ENCODE data around the gene ADI1.

The ADI1 gene, protein sequence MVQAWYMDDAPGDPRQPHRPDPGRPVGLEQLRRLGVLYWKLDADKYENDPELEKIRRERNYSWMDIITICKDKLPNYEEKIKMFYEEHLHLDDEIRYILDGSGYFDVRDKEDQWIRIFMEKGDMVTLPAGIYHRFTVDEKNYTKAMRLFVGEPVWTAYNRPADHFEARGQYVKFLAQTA

DNA sequence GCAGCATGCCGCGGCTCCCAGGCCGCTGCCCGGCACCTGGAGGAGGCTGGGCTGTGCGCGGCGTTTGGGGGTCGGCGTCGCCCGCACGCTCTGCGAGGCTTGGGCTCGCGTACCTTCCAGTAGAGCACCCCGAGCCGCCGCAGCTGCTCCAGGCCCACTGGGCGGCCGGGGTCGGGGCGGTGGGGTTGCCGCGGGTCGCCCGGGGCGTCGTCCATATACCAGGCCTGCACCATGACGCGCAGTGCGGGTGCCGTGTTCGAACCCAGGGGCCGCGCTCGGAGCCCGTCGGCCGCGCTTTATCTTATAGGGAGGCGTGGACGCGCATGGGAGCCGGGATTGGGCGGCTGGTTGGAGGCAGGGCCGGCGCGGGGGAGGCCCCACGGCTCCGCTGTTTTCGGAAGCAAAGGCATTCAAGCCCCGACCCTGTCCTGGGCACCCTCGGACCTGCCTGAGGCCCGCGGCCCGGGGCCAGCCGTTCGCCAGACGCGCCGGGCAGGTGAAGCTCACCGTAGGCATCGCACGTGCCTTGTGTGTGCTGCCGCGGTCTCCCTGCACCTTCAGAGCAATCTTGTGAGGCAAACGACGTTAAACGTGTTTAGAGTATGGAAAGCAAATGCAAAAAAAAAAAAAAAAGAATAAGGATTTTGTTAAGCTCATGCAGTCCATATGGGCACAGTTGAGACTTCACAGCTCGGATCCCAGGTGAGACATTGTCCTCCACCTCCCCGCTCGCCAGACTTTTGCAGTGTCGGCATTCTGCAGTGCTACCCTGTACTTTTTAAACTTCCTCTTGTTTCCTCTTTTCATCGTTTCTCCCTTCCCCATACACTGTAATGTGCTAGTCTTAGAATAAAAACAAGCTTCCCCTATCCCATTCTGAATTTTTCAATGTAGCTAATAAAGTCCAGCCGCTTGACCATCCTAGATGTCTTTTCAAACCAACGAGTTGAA is at the start of gene ADI1:
TSS of gene ADI1 (minus strand) at position 277 of the 951 bp plus-strand sequence. CDS start at position 233, 44 bp downstream.
- DNase-seq, result peak; percentile 88

GRCh38 chr2:3566806-3567205 is 47.5 kb upstream of the ADI1 start:
- DNase-seq, result no peak

DNA sequence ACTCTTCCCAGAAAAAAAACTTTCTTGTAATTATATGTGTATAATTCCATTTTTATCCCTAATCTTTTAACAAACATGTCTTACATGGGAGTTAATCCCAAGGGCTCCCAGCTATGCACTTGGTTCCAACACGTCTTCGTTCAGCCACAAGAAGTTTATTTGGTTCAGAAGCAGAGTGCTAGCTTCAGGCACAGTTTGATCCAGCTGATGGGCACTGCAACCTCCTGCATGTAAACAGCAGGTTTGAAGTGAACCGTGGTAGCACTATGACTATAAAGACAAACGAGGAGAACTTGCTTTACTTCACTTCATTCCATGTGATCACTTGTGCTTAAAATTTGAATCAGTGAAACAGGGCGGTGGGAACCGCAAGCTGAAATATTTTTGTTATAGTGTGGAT is 45.8 kb upstream of the ADI1 start:
- no peak for DNase-seq

DNA sequence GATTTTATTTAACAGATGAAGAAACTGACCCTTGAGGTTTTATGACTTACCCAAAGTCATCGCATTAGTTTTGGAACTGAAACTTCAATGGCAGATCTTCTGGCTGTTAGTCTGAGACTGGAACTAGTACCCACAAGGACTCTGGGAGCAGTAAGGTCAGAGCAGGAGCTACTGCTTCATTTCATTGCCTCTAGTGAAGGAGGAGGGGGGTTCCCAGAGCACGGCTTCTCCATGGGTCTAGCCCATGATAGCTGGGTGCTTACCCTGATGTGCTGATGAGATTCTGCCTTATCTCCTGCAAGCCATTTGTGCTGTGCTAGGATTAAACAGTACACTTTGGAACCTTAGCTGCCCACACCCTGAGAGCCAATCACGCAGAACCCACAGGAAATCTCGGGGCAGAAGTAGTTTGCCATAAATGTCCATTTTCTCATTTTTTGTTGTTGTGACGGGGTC is 44.2 kb upstream of the ADI1 start:
- no peak for DNase-seq

DNA sequence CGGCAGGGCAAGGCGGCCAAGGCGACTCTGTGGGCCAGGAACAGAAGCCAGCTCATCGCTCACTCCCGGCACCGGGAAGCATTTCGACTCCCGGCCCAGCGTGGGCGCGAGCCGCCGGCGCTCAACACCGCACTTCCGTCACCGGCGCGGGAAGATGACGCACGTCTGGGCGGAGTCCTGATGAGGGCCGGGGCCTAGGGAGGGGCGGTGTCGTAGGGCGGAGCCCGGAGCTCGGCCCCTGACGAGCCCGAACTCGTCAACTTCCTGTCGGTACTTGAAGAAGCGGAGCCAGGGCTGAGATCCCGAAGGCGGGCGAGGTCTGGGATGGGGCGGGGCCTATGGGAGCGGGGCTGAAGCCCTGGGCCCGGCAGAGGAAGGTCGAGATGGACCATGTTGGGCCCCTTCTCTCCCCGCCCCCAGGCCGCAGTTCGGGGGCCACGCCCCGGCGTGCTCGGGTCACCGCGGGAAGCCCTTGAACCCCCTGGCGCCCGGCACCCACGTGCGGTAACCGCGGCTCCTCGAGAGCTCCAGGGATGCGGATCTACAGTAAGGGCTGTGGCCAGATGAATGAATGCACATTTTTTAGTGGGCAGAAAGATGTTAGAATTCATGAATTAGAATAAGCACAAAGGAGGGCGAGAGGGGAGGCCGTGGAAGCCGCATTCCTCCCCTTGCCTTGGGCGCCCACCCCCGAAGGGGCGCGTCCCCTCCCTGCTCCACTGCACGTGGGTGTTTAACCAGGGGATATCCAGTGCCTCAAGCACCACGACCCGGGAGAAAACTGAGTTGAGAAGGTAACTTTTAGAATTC is 39.1 kb upstream of the ADI1 start, which contains the start of gene RNASEH1:
TSS of gene RNASEH1 (minus strand) at position 129 of the 810 bp plus-strand sequence. CDS start at position 56, 73 bp downstream.
- peak; percentile 99 for DNase-seq

GRCh38 chr2:3557639-3558204 is 38.4 kb upstream of the ADI1 start:
- DNase-seq, result no peak

DNA sequence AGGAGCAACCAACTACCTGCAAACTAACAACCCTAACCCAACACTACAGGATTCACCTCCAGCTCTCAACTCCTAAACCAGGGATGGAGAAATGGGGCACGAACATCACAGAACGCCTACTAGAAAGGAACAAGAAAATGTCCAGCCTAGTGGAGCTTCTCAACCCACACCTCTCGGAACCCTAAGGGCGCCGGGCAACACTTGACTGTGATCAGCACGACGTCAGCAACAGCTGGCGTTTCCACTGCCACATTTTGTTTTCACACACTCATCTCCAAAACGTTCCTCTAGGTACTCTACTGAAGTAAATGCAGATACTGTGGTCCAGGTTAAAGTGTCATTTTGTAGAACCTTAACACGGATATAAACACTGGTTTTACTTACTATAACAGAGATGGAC is 34.6 kb upstream of the ADI1 start:
- no peak for DNase-seq

DNA sequence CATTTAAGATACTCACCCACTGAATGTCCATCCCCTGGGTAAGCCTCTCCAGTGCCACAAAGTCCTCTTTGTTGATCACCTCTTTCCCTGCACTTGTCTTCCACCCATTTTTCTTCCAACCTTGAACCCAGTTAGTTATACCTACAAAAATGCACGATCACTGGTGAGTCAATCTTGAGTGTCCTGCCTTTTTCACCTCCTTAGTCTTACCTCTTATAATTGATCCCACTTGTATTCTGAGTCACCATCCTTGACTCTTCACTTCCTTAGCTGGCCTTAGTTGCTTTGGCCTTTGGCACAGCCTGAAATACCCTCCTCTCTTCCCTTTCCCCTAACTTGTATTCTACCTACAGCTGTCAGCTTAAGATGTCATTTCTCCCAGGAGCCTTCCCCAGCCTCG is 28.6 kb upstream of the ADI1 start:
- DNase-seq, result no peak

DNA sequence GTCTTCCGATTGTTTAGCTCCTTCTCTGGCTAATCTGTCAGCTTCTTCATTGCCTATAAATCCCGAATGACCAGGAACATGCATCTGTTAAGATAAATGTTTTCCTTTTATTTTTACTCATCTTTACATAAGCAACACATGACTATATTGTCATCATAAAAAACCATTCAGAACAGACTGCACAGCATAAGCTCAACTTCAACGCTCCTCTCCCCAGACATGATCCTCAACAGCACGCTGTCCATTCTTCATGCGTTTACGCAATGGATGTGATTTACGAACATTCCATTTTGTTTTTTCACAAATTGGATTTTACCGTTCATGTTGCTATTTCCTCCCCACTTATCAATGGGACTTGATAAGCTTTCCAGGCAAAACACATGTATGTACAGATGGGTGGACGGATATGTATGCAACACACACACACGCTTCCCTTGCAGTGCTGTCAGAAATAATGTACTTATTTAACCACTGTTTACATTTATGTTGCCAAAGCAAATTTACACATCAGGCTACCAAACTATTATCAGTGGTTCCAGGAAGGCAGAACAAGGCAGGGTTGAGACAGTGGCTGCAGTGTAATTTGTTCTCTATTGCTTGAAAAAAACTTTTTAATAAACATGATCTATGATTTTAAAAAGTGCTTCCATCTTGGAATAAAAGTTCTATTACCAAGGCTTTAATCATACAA is 26.6 kb upstream of the ADI1 start:
- no peak for DNase-seq

DNA sequence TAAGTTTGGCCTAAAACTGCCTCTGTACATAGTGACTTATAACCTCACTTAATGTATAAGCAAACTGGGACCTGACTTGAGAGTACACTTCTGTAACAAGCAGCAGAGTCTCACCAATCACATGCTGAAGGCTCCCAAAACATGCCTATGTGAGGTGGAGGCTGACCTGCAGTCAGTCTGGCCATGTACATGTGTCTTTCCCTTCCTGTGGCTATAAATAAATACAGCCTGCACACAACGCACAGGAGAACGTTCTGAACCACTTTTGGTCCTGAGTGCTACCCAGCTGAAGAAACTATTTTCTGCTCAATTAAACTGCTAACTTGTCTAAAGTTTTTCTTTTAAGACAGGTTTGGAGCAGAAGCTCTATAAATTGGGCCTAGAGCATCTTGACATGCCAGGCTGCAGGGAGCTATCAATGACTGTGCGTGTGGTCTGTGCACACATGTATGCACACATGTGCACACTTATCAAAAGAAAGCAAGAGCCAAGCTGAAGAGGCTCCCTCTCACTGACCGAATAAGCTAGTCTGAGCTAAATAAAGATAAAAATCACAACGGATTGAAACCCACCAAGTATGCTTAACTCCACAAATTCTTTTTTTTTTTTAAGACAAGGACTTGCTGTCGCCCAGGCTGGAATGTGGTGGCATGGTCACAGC is 23.8 kb upstream of the ADI1 start:
- no peak for DNase-seq

DNA sequence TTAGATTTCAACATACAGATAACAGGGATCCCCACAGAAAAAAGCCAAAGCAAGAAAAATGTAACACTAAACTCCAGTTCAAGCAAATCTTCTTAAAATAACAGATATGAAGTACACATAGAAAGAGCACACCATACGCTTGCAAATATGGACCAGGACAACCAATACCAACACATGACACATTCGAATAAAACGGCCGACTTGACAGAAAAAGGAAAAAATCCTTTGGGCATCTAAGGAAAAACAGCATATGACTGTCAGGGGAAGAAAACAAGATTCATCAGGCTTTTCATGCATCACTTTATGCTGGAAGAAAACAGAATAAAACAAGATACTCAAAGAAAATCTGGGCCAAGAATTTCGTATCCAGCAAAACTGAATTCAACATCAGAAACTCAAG is 22.8 kb upstream of the ADI1 start:
- no peak for DNase-seq

DNA sequence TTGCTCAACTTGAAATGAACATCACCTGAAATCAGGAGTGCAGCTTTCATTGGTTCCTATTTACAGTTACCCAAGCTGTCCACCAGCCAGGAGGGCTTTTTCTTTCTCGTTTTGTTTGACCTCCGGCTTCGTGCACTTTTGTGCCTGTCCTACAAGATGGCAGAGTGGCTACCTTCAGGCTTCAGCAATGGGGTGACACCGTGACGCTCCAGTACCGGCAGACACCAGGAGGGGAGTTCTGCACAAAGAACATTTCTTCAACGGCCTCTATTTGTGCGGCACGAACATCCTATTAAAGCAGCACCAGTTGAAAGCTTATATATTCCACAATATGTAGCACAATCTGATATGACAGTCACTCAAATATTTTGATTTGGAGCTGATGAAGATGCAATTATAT is 20.5 kb upstream of the ADI1 start:
- DNase-seq, result no peak

- peak; percentile 11 for DNase-seq
These were observed 17.6 kb upstream of the ADI1 start for GRCh38 chr2:3536682-3537632.

GRCh38 chr2:3535794-3536681 is 16.7 kb upstream of the ADI1 start:
- no peak for DNase-seq

DNA sequence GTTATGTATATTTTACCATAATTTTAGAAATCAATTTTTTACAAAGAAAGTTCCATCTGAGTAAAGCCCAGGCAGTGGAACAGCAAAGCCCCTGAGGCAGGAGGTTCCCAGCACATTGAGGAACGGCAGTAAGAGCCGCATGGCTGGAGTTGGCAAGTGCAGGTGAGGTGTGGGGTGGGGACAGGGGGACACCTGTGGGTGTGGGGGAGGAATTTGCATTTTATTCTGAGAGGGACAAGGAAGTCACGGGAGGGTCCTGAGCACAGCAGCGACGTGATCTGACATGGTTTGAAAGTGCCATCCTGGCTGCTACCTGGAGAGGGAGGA is 16.1 kb upstream of the ADI1 start:
- DNase-seq, result no peak

DNA sequence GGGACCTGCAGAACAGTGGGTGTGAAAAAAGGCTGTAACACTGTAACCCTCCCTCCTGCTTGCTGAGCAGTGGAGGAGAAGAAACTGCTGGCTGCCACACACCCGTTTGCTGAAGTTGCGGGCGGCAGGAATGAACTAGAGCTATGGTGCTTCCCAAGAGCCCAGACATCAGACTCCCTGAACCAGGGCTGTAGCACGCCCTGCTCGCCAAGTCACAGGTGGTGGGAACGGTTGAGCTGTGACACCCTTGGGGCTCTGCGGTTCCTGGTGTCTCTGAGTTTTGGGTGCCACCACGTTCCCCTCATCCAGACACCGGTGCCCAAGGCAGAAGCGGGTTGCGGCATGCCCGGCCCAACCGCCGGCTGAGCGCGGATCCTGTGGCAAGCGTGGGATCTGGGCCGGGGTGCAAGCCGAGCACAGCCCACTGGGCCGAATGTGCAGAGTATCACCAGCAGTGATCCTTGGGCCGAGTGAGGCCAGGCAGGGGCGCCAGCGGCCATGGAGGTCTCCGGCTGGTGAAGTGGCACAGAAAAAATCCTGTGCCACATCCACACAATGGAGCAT is 15.0 kb upstream of the ADI1 start:
- no peak for DNase-seq

DNA sequence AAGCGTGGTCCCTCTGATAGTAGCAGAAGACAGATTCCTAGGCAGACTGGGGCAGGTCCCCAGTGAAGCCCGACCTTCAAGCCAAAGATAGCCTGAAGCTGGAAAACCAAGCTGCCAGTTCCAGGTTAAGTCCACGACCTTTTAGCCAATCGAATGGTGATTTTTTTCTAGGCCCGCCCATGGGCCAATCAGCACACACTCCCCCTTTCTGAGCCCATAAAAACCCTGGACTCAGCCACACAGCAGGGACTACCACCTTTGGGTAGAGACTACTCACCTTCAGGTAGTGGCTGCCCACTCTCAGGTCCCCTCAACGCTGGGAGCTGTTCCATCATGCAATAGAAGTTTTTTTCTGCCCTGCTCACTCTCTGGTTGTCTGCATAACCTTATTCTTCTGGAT is 14.5 kb upstream of the ADI1 start:
- no peak for DNase-seq

- no peak for DNase-seq
These were observed 13.6 kb upstream of the ADI1 start for GRCh38 chr2:3532941-3533340.

GRCh38 chr2:3529316-3530025 is 10.1 kb upstream of the ADI1 start:
- no peak for DNase-seq

Measured in activated CD4-positive, alpha-beta T cell treated with anti-CD3 and anti-CD28 coated beads, Interleukin-10, Interleukin-2, amounts not matched to agents 100 ng/mL and 50 ng/mL, durations not matched to agents 16 hours and 8 hours (primary cell).